Activated CD4-positive, alpha-beta T cell treated with anti-CD3 and anti-CD28 coated beads for 36 hours (primary cell): ENCODE results near the gene FNDC3B. TPM values are rescaled to one million over a fixed set of nuclear protein-coding genes. Genes with fewer than 3 reads are reported as not detected.

Experiments used
- ATAC-seq: fragments of 200-7000 bp; cut with Tn5 transposase; one replicate; pipeline ENCODE4 v1.10.0; 2021; ENCODE audit warnings: mild to moderate bottlenecking, moderate library complexity
- CTCF ChIA-PET: fragments of 350-600 bp; sonication (Branson Sonifier 250); formaldehyde crosslinking; loops from one replicate; lab custom pipeline; 2021; ENCODE audit warnings: antibody characterized with exemption; lab: Charles Lee
- POLR2A ChIA-PET: fragments of 350-600 bp; sonication (Branson Sonifier 250); formaldehyde crosslinking; loops from one replicate; lab custom pipeline; 2021; ENCODE audit warnings: antibody characterized with exemption, inconsistent platforms; lab: Charles Lee
- DNase-seq: peaks from one replicate; pipeline ENCODE4 v3.0.0-alpha.2; 2020
- H3K27ac Mint-ChIP-seq: one replicate; pipeline ENCODE4 v1.8.0; 2021; ENCODE audit warnings: mixed read lengths
- H3K27me3 Mint-ChIP-seq: one replicate; pipeline ENCODE4 v1.8.0; 2021; ENCODE audit warnings: mixed read lengths
- H3K36me3 Mint-ChIP-seq: one replicate; pipeline ENCODE4 v1.8.0; 2021; ENCODE audit warnings: low read depth, mixed read lengths
- H3K4me1 Mint-ChIP-seq: one replicate; pipeline ENCODE4 v1.8.0; 2021; ENCODE audit warnings: mixed read lengths
- H3K4me3 Mint-ChIP-seq: one replicate; pipeline ENCODE4 v1.8.0; 2021; ENCODE audit warnings: mild to moderate bottlenecking, moderate library complexity, mixed read lengths
- H3K9me3 Mint-ChIP-seq: one replicate; pipeline ENCODE4 v1.8.0; 2021; ENCODE audit warnings: low read depth, mixed read lengths
- intact Hi-C, 2 experiments: fragments of 100-400 bp; cut with DNase I in 1 of 2; cut with micrococcal nuclease in 1 of 2; formaldehyde crosslinking; loops; one replicate each; pipeline versions ENCODE4 v1.14.2 to v1.15.1; 2022 to 2024; cut with DNase I, micrococcal nuclease
- total RNA-seq, 2 experiments: library from RNA; stranded (reverse); gene quantifications; one replicate each; pipeline ENCODE4 v1.2.3, GENCODE V29; 2021

FNDC3B gene
- total RNA-seq, 2 experiments from 2014 or later: 10.5 to 14.2 TPM

- CTCF ChIA-PET: interaction anchor here (0.8 kb wide), 1 partner anchor 25 kb away, joined by 3 read pairs; no protein-coding TSS in a partner anchor
- Mint-ChIP-seq H3K36me3 (peaks cover 10% of the 10 kb centered on the region), H3K27ac (no peak overlapping the region), H3K27me3 (no peaks in the 10 kb centered on the region), H3K4me1 (no peaks in the 10 kb centered on the region), H3K9me3 (no peaks in the 10 kb centered on the region), H3K4me3 (no peak overlapping the region)
- intact Hi-C loops: no loop called here
- POLR2A ChIA-PET: no interaction called here
- DNase-seq (no peak), ATAC-seq (no peak)
Measured at GRCh38 chr3:172307141-172307560, 267.8 kb downstream of the FNDC3B start.

- POLR2A ChIA-PET: no interaction called here
- CTCF ChIA-PET: interaction anchor here (0.6 kb wide), 1 partner anchor 608 kb away, joined by 3 read pairs; no protein-coding TSS in a partner anchor
- H3K27me3 Mint-ChIP-seq: no peaks in the 10 kb centered on the region
- ATAC-seq: no peak
- H3K4me3 Mint-ChIP-seq: no peak overlapping the region
- intact Hi-C loops: no loop called here
- no peak overlapping the region for H3K27ac Mint-ChIP-seq
- DNase-seq: no peak
- peaks cover 13% of the 10 kb centered on the region for H3K36me3 Mint-ChIP-seq
- no peaks in the 10 kb centered on the region for H3K9me3 Mint-ChIP-seq
- H3K4me1 Mint-ChIP-seq: no peaks in the 10 kb centered on the region
Measured at GRCh38 chr3:172309059-172309458, 269.7 kb downstream of the FNDC3B start.

GRCh38 chr3:172309741-172310427, 270.5 kb downstream of the FNDC3B start:
- Mint-ChIP-seq H3K27ac (no peak overlapping the region), H3K4me3 (no peak overlapping the region), H3K9me3 (no peaks in the 10 kb centered on the region), H3K27me3 (no peaks in the 10 kb centered on the region), H3K36me3 (peaks cover 14% of the 10 kb centered on the region), H3K4me1 (no peaks in the 10 kb centered on the region)
- POLR2A ChIA-PET: no interaction called here
- CTCF ChIA-PET: interaction anchor here (0.6 kb wide), 1 partner anchor 609 kb away, joined by 3 read pairs; no protein-coding TSS in a partner anchor
- DNase-seq (no peak), ATAC-seq (no peak)
- intact Hi-C loops: no loop called here

GRCh38 chr3:172310428-172310760, 271.0 kb downstream of the FNDC3B start:
- intact Hi-C loops: no loop called here
- DNase-seq: no peak
- Mint-ChIP-seq H3K36me3 (peaks cover 14% of the 10 kb centered on the region), H3K27ac (no peak overlapping the region), H3K27me3 (no peaks in the 10 kb centered on the region), H3K4me3 (no peak overlapping the region), H3K9me3 (no peaks in the 10 kb centered on the region), H3K4me1 (peaks cover 1% of the 10 kb centered on the region)
- ChIA-PET CTCF (no interaction called here), POLR2A (no interaction called here)
- ATAC-seq: no peak

GRCh38 chr3:172311217-172311616, 271.8 kb downstream of the FNDC3B start:
- no peaks in the 10 kb centered on the region for H3K27me3 Mint-ChIP-seq
- ATAC-seq (no peak), DNase-seq (no peak)
- no peaks in the 10 kb centered on the region for H3K9me3 Mint-ChIP-seq
- ChIA-PET POLR2A (no interaction called here), CTCF (no interaction called here)
- H3K27ac Mint-ChIP-seq: no peak overlapping the region
- peaks cover 4% of the 10 kb centered on the region for H3K4me1 Mint-ChIP-seq
- H3K4me3 Mint-ChIP-seq: no peak overlapping the region
- peaks cover 14% of the 10 kb centered on the region for H3K36me3 Mint-ChIP-seq
- intact Hi-C loops: no loop called here

- Mint-ChIP-seq H3K27me3 (no peaks in the 10 kb centered on the region), H3K4me3 (no peak overlapping the region), H3K36me3 (peaks cover 14% of the 10 kb centered on the region), H3K4me1 (peaks cover 4% of the 10 kb centered on the region), H3K9me3 (no peaks in the 10 kb centered on the region), H3K27ac (no peak overlapping the region)
- ChIA-PET CTCF (no interaction called here), POLR2A (interaction anchor here (0.7 kb wide), 1 partner anchor 17 kb away, joined by 3 read pairs; no protein-coding TSS in a partner anchor)
- intact Hi-C loops: no loop called here
- ATAC-seq (no peak), DNase-seq (no peak)
Measured at GRCh38 chr3:172312001-172312400, 272.6 kb downstream of the FNDC3B start.

- no peak overlapping the region for H3K4me3 Mint-ChIP-seq
- ChIA-PET POLR2A (no interaction called here), CTCF (interaction anchor here (0.9 to 1.6 kb wide), 4 partner anchors 17 to 212 kb away, joined by 3 to 8 read pairs (median 4); no protein-coding TSS in a partner anchor)
- no peak overlapping the region for H3K27ac Mint-ChIP-seq
- ATAC-seq (no peak), DNase-seq (no peak)
- H3K36me3 Mint-ChIP-seq: peaks cover 18% of the 10 kb centered on the region
- no peaks in the 10 kb centered on the region for H3K9me3 Mint-ChIP-seq
- peaks cover 5% of the 10 kb centered on the region for H3K4me1 Mint-ChIP-seq
- H3K27me3 Mint-ChIP-seq: no peaks in the 10 kb centered on the region
- intact Hi-C loops: no loop called here
Measured at GRCh38 chr3:172312711-172313110, 273.3 kb downstream of the FNDC3B start.

- H3K36me3 Mint-ChIP-seq: peaks cover 26% of the 10 kb centered on the region
- ATAC-seq: no peak
- ChIA-PET POLR2A (no interaction called here), CTCF (interaction anchor here (0.7 to 1.6 kb wide), 7 partner anchors 16 to 350 kb away, joined by 3 to 8 read pairs (median 3); no protein-coding TSS in a partner anchor)
- H3K27me3 Mint-ChIP-seq: no peaks in the 10 kb centered on the region
- DNase-seq: no peak
- H3K9me3 Mint-ChIP-seq: no peaks in the 10 kb centered on the region
- no peak overlapping the region for H3K27ac Mint-ChIP-seq
- H3K4me3 Mint-ChIP-seq: no peak overlapping the region
- intact Hi-C loops: no loop called here
- peaks cover 13% of the 10 kb centered on the region for H3K4me1 Mint-ChIP-seq
Measured at GRCh38 chr3:172313671-172314070, 274.3 kb downstream of the FNDC3B start.

- DNase-seq (no peak), ATAC-seq (no peak)
- no peak overlapping the region for H3K27ac Mint-ChIP-seq
- ChIA-PET CTCF (interaction anchor here (0.9 to 1.8 kb wide), 3 partner anchors 18 to 177 kb away, joined by 3 to 6 read pairs (median 4); no protein-coding TSS in a partner anchor), POLR2A (no interaction called here)
- H3K36me3 Mint-ChIP-seq: peaks cover 24% of the 10 kb centered on the region
- no peaks in the 10 kb centered on the region for H3K27me3 Mint-ChIP-seq
- intact Hi-C loops: no loop called here
- H3K9me3 Mint-ChIP-seq: no peaks in the 10 kb centered on the region
- H3K4me1 Mint-ChIP-seq: peaks cover 13% of the 10 kb centered on the region
- no peak overlapping the region for H3K4me3 Mint-ChIP-seq
Measured at GRCh38 chr3:172314591-172315160, 275.3 kb downstream of the FNDC3B start.

GRCh38 chr3:172315401-172316091, 276.2 kb downstream of the FNDC3B start:
- Mint-ChIP-seq H3K27ac (no peak overlapping the region), H3K9me3 (no peaks in the 10 kb centered on the region), H3K4me3 (no peak overlapping the region), H3K4me1 (peaks cover 13% of the 10 kb centered on the region), H3K36me3 (peaks cover 27% of the 10 kb centered on the region), H3K27me3 (no peaks in the 10 kb centered on the region)
- intact Hi-C loops: no loop called here
- ATAC-seq: peak; percentile 39
- POLR2A ChIA-PET: interaction anchor here (0.6 to 0.7 kb wide), 2 partner anchors 276 to 388 kb away, joined by 4 to 5 read pairs; no protein-coding TSS in a partner anchor
- DNase-seq: peak; percentile 33
- CTCF ChIA-PET: interaction anchor here (0.7 to 1.8 kb wide), 5 partner anchors 11 to 178 kb away, joined by 3 to 6 read pairs (median 3); no protein-coding TSS in a partner anchor

GRCh38 chr3:172316758-172317157, 277.4 kb downstream of the FNDC3B start:
- Mint-ChIP-seq H3K27me3 (no peaks in the 10 kb centered on the region), H3K27ac (no peak overlapping the region), H3K9me3 (no peaks in the 10 kb centered on the region), H3K4me3 (no peak overlapping the region), H3K4me1 (peaks cover 13% of the 10 kb centered on the region), H3K36me3 (peaks cover 23% of the 10 kb centered on the region)
- intact Hi-C loops: no loop called here
- CTCF ChIA-PET: interaction anchor here (1.8 kb wide), 1 partner anchor 16 kb away, joined by 6 read pairs; no protein-coding TSS in a partner anchor
- POLR2A ChIA-PET: no interaction called here
- ATAC-seq: no peak
- DNase-seq: no peak
